HCT116 (cell line): Measurements from ENCODE around the gene GOLGA7B.

ENCODE experiments used
- CTCF ChIP-seq, 3 experiments: fragments of 200-600 bp in 1 of 3; sonication (generic) in 1 of 3; IDR thresholded peaks in 2 of 3; conservative IDR thresholded peaks in 1 of 3; 2 replicates each; pipeline ENCODE4 v1.5.1; 2012 to 2017; ENCODE audit warnings: low read depth in 2 of 3, low read length in 2 of 3, antibody characterized with exemption in 1 of 3, borderline replicate concordance in 1 of 3, control low read depth in 1 of 3, mild to moderate bottlenecking in 1 of 3, mixed read lengths in 1 of 3, mixed run types in 1 of 3, moderate library complexity in 1 of 3; ENCODE audit not compliant: insufficient read depth in 1 of 3
- TF ChIP-seq, protein P1 (sequence below): IDR thresholded peaks from 2 replicates; pipeline ENCODE4 v1.6.1; 2011; ENCODE audit warnings: mild to moderate bottlenecking, low read length, moderate library complexity; ENCODE audit not compliant: insufficient replicate concordance; ENCODE audit errors: extremely low read depth

GRCh38 chr10:97827702-97828291, 21.8 kb upstream of the GOLGA7B start:
- TF ChIP-seq, protein P1, sequence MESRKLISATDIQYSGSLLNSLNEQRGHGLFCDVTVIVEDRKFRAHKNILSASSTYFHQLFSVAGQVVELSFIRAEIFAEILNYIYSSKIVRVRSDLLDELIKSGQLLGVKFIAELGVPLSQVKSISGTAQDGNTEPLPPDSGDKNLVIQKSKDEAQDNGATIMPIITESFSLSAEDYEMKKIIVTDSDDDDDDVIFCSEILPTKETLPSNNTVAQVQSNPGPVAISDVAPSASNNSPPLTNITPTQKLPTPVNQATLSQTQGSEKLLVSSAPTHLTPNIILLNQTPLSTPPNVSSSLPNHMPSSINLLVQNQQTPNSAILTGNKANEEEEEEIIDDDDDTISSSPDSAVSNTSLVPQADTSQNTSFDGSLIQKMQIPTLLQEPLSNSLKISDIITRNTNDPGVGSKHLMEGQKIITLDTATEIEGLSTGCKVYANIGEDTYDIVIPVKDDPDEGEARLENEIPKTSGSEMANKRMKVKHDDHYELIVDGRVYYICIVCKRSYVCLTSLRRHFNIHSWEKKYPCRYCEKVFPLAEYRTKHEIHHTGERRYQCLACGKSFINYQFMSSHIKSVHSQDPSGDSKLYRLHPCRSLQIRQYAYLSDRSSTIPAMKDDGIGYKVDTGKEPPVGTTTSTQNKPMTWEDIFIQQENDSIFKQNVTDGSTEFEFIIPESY = no peak
- no peak for TF ChIP-seq CTCF (IDR thresholded peaks at IDR 0.05 in 2 of 3, conservative IDR thresholded peaks at IDR 0.05 in 1 of 3; ENCODE audit: borderline replicate concordance in 1 of 3, insufficient read depth in 1 of 3, low read depth in 2 of 3, low read length in 2 of 3)
